ENCODE measurements around the gene PRPH.

Gene PRPH

GRCh38 chr12:49292729-49293055 is 2.3 kb upstream of the PRPH start:
- intact Hi-C loops (cut with DNase I; ENCODE audit: low total_unique reads), result loop anchor here (5.0 to 10.0 kb wide), 2 partner anchors 45 to 432 kb away; partner anchors contain the start of gene C1QL4
- no peak for TF ChIP-seq CTCF (IDR thresholded peaks at IDR 0.05)
- DNase-seq, result no peak
- Histone ChIP-seq H3K4me1 (peaks cover 0 to 33% (median 27%) of the 10 kb centered on the region in 4 donors), H3K27me3 (peaks cover 0 to 34% of the 10 kb centered on the region in 2 donors), H3K4me3 (peak overlapping the region in 1 of 2 donors; percentile 39), H3K27ac (peak overlapping the region; percentile 20 to 54), H3K9me3 (no peaks in the 10 kb centered on the region), H3K36me3 (no peaks in the 10 kb centered on the region)

GRCh38 chr12:49293056-49293956 is 1.6 kb upstream of the PRPH start:
- TF ChIP-seq CTCF (IDR thresholded peaks at IDR 0.05), result no peak
- no peaks in the 10 kb centered on the region for H3K9me3 ChIP-seq
- peak; percentile 36 to 70 for DNase-seq
- peaks cover 0 to 40% of the 10 kb centered on the region in 2 donors for H3K27me3 ChIP-seq
- H3K36me3 ChIP-seq, result no peaks in the 10 kb centered on the region
- H3K27ac ChIP-seq, result peak overlapping the region; percentile 20 to 54
- peaks cover 0 to 37% (median 29%) of the 10 kb centered on the region in 4 donors for H3K4me1 ChIP-seq
- H3K4me3 ChIP-seq, result peak overlapping the region in 1 of 2 donors; percentile 39
- intact Hi-C loops (cut with DNase I; ENCODE audit: low total_unique reads), result loop anchor here (5.0 to 10.0 kb wide), 2 partner anchors 44 to 431 kb away; partner anchors contain the start of gene C1QL4

GRCh38 chr12:49294086-49294803 is 702 bp upstream of the PRPH start:
- Histone ChIP-seq H3K27ac (no peak overlapping the region), H3K4me3 (no peak overlapping the region), H3K9me3 (no peaks in the 10 kb centered on the region), H3K36me3 (no peaks in the 10 kb centered on the region), H3K4me1 (peaks cover 0 to 37% (median 29%) of the 10 kb centered on the region in 4 donors), H3K27me3 (peaks cover 0 to 49% of the 10 kb centered on the region in 2 donors)
- intact Hi-C loops (cut with DNase I; ENCODE audit: low total_unique reads), result loop anchor here (5.0 to 10.0 kb wide), 2 partner anchors 43 to 431 kb away; partner anchors contain the start of gene C1QL4
- DNase-seq, result peak in 1 of 2 donors; percentile 51
- TF ChIP-seq CTCF (IDR thresholded peaks at IDR 0.05), result no peak

- H3K27ac ChIP-seq, result no peak overlapping the region
- H3K36me3 ChIP-seq, result no peaks in the 10 kb centered on the region
- H3K27me3 ChIP-seq, result peaks cover 0 to 54% of the 10 kb centered on the region in 2 donors
- H3K4me3 ChIP-seq, result no peak overlapping the region
- H3K9me3 ChIP-seq, result no peaks in the 10 kb centered on the region
- DNase-seq, result no peak
- H3K4me1 ChIP-seq, result peaks cover 0 to 37% (median 29%) of the 10 kb centered on the region in 4 donors
- intact Hi-C loops (cut with DNase I; ENCODE audit: low total_unique reads), result loop anchor here (5.0 to 10.0 kb wide), 2 partner anchors 43 to 430 kb away; partner anchors contain the start of gene C1QL4
- TF ChIP-seq CTCF (IDR thresholded peaks at IDR 0.05), result no peak
Measured at GRCh38 chr12:49294804-49295081, 204 bp upstream of the PRPH start.

- Histone ChIP-seq H3K27ac (no peak overlapping the region), H3K9me3 (no peaks in the 10 kb centered on the region), H3K36me3 (no peaks in the 10 kb centered on the region), H3K4me3 (peak overlapping the region in 1 of 2 donors; percentile 23), H3K4me1 (peaks cover 0 to 37% (median 29%) of the 10 kb centered on the region in 4 donors), H3K27me3 (peaks cover 0 to 69% of the 10 kb centered on the region in 2 donors)
- DNase-seq, result peak in 1 of 2 donors; percentile 55
- TF ChIP-seq CTCF (IDR thresholded peaks at IDR 0.05), result peak; percentile 38 to 53
- intact Hi-C loops (cut with DNase I; ENCODE audit: low total_unique reads), result loop anchor here (10.0 kb wide), 1 partner anchor 429 kb away; no protein-coding TSS in a partner anchor
Measured at GRCh38 chr12:49296034-49296835, 1.3 kb downstream of the PRPH start.
